B cell (primary cell): Measurements from ENCODE around the gene GNE. TPM values are rescaled to one million over a fixed set of nuclear protein-coding genes. Genes with fewer than 3 reads are reported as not detected.

Source experiments
- ATAC-seq: fragments of 200-7000 bp; cut with Tn5 transposase; one replicate; pipeline ENCODE4 v1.10.0; 2021; ENCODE audit warnings: low read depth, mild to moderate bottlenecking, moderate number of reproducible peaks, moderate library complexity
- CTCF ChIA-PET: fragments of 350-600 bp; sonication (Branson Sonifier 250); formaldehyde crosslinking; loops from one replicate; lab custom pipeline; 2021; ENCODE audit warnings: antibody characterized with exemption, inconsistent platforms; lab: Charles Lee
- POLR2A ChIA-PET: fragments of 350-600 bp; sonication (Branson Sonifier 250); formaldehyde crosslinking; loops from one replicate; lab custom pipeline; 2021; ENCODE audit warnings: antibody characterized with exemption; lab: Charles Lee
- DNase-seq: peaks from one replicate; pipeline ENCODE4 v3.0.0; 2013
- H2AFZ ChIP-seq: 2 replicates; pipeline ENCODE4 v1.6.1; 2012; ENCODE audit warnings: mild to moderate bottlenecking, low read depth, low read length; ENCODE audit not compliant: insufficient read depth, poor library complexity, severe bottlenecking
- H3K27ac ChIP-seq, 2 donors: 1 replicate in 1 of 2; 2 replicates in 1 of 2; pipeline ENCODE4 v1.5.1; 2012 to 2013; ENCODE audit warnings: low read length in 2 of 2, mild to moderate bottlenecking in 2 of 2, moderate library complexity in 1 of 2
- H3K27me3 ChIP-seq, 4 experiments: fragments of 200-600 bp in 1 of 4; sonication (generic) in 1 of 4; replicated peaks in 1 of 4; 1 replicate in 2 of 4; 2 replicates in 2 of 4; pipeline versions ENCODE4 v1.6.1 to v1.7.0; 2013 to 2016; ENCODE audit warnings: low read length in 3 of 4, mild to moderate bottlenecking in 2 of 4, mixed read lengths in 1 of 4, moderate library complexity in 1 of 4; ENCODE audit not compliant: insufficient read depth in 4 of 4, control insufficient read depth in 3 of 4; ENCODE audit errors: control extremely low read depth in 1 of 4
- H3K36me3 ChIP-seq, 2 experiments: replicated peaks in 1 of 2; 1 replicate in 1 of 2; 2 replicates in 1 of 2; pipeline versions ENCODE4 v1.6.1 to v1.7.1; 2013; ENCODE audit warnings: low read length in 1 of 2; ENCODE audit not compliant: insufficient read depth in 2 of 2, control insufficient read depth in 1 of 2; ENCODE audit errors: control extremely low read depth in 1 of 2, extremely low read depth in 1 of 2
- H3K4me1 ChIP-seq, 2 donors: fragments of 200-600 bp in 1 of 2; sonication (generic) in 1 of 2; 1 replicate in 1 of 2; 2 replicates in 1 of 2; pipeline versions ENCODE4 v1.5.1 to v1.6.1; 2013 to 2017; ENCODE audit warnings: low read length in 2 of 2; ENCODE audit not compliant: control insufficient read depth in 2 of 2, insufficient read depth in 2 of 2
- H3K4me2 ChIP-seq: replicated peaks from 2 replicates; pipeline ENCODE3; 2012; ENCODE audit warnings: mild to moderate bottlenecking, low read depth, low read length; ENCODE audit not compliant: poor library complexity, severe bottlenecking
- H3K4me3 ChIP-seq, 5 experiments: fragments of 200-600 bp in 1 of 5; sonication (generic) in 1 of 5; 1 replicate in 3 of 5; 2 replicates in 2 of 5; pipeline versions ENCODE4 v1.5.1 to v1.7.0; 2011 to 2016; ENCODE audit warnings: low read length in 4 of 5, mild to moderate bottlenecking in 4 of 5, low read depth in 2 of 5, control low read depth in 1 of 5, moderate library complexity in 1 of 5; ENCODE audit not compliant: insufficient read depth in 1 of 5; ENCODE audit errors: control extremely low read depth in 1 of 5, extremely low read depth in 1 of 5
- H3K79me2 ChIP-seq: fragments of 200-600 bp; sonication (generic); one replicate; pipeline ENCODE4 v1.6.0; 2016; ENCODE audit warnings: low read length; ENCODE audit not compliant: control insufficient read depth, insufficient read depth
- H3K9ac ChIP-seq: fragments of 200-600 bp; sonication (generic); 2 replicates; pipeline ENCODE4 v1.6.1; 2017; ENCODE audit warnings: mild to moderate bottlenecking, low read length, moderate library complexity
- H3K9me3 ChIP-seq, 3 donors: one replicate each; pipeline versions ENCODE4 v1.6.1 to v1.7.1; 2013; ENCODE audit warnings: low read length in 2 of 3; ENCODE audit not compliant: control insufficient read depth in 2 of 3, insufficient read depth in 1 of 3; ENCODE audit errors: control extremely low read depth in 1 of 3
- H4K20me1 ChIP-seq: 2 replicates; pipeline ENCODE4 v1.6.0; 2012; ENCODE audit warnings: mild to moderate bottlenecking, low read length; ENCODE audit not compliant: insufficient read depth, control insufficient read depth, poor library complexity, severe bottlenecking
- H3K27ac Mint-ChIP-seq: one replicate; pipeline ENCODE4 v1.8.0; 2021; ENCODE audit warnings: mixed read lengths
- H3K27me3 Mint-ChIP-seq: one replicate; pipeline ENCODE4 v1.8.0; 2021; ENCODE audit warnings: mixed read lengths
- H3K4me1 Mint-ChIP-seq: one replicate; pipeline ENCODE4 v1.8.0; 2021; ENCODE audit warnings: mixed read lengths
- H3K4me3 Mint-ChIP-seq: one replicate; pipeline ENCODE4 v1.8.0; 2021; ENCODE audit warnings: mixed read lengths
- H3K9me3 Mint-ChIP-seq: one replicate; pipeline ENCODE4 v1.8.0; 2022; ENCODE audit warnings: mixed read lengths; ENCODE audit not compliant: insufficient read depth
- CTCF ChIP-seq: fragments of 200-600 bp; IDR thresholded peaks from one replicate; pipeline ENCODE4 v1.8.0; 2022; ENCODE audit warnings: antibody characterized with exemption, mild to moderate bottlenecking
- EZH2 ChIP-seq: IDR thresholded peaks from 2 replicates; pipeline ENCODE4 v1.6.1; 2012; ENCODE audit warnings: borderline replicate concordance, low read depth, mild to moderate bottlenecking, moderate library complexity, low read length; ENCODE audit not compliant: insufficient read depth, poor library complexity, severe bottlenecking
- WGBS: methylation state at CpG from one replicate; pipeline ENCODE4 v1.1.5; 2013; ENCODE audit warnings: missing lambda C conversion rate; ENCODE audit not compliant: insufficient coverage; 5-methylcytosine and 5-hydroxymethylcytosine counted together
- intact Hi-C: fragments of 100-400 bp; cut with micrococcal nuclease; formaldehyde crosslinking; loops from one replicate; pipeline ENCODE4 v1.10.0; 2022
- polyA plus RNA-seq: library from polyadenylated mRNA; depleted of rRNA; stranded (reverse); fragments of >200 nt; gene quantifications from 2 replicates; pipeline ENCODE4 v1.2.3, GENCODE V29; 2012
- total RNA-seq, 2 donors: library from RNA; stranded (reverse); fragments of 120-200 nt in 1 of 2; gene quantifications; 1 replicate in 1 of 2; 2 replicates in 1 of 2; pipeline versions ENCODE4 v1.2.3 to v1.2.4, GENCODE V29; 2013 to 2022

GNE gene
- total and polyA plus RNA-seq, 2 donors (not counting 1 experiment from before 2014, with no cell fraction given), result 8.3 to 20.6 TPM

- ATAC-seq (no peak), DNase-seq (peak; percentile 35)
- Histone ChIP-seq H3K27me3 (no peaks in the 10 kb centered on the region), H3K27ac (peak overlapping the region; percentile 76 to 93), H3K4me1 (peaks cover 32 to 43% of the 10 kb centered on the region in 2 donors), H3K79me2 (peaks cover 42% of the 10 kb centered on the region), H4K20me1 (peaks cover 35% of the 10 kb centered on the region), H2AFZ (peak overlapping the region; percentile 83), H3K9ac (peak overlapping the region; percentile 89), H3K9me3 (no peaks in the 10 kb centered on the region), H3K36me3 (peaks cover 0 to 8% of the 10 kb centered on the region in 2 experiments), H3K4me3 (peak overlapping the region; percentile 66 to 96 (median 91)), H3K4me2 (peak overlapping the region; percentile 91)
- peak overlapping the region; percentile 66 for H3K27ac Mint-ChIP-seq
- H3K9me3 Mint-ChIP-seq, result no peaks in the 10 kb centered on the region
- no peak for TF ChIP-seq EZH2
- TF ChIP-seq CTCF, result no peak
- no peaks in the 10 kb centered on the region for H3K27me3 Mint-ChIP-seq
- intact Hi-C loops, result loop anchor here (1.0 to 5.0 kb wide), 10 partner anchors 24 to 458 kb away; partner anchors contain the start of genes CREB3, GLIPR2, GNE and RNF38
- CTCF ChIA-PET, result interaction anchor here (0.7 to 7.1 kb wide), 16 partner anchors 9 to 539 kb away, joined by 3 to 44 read pairs (median 4); partner anchors contain the start of genes CCIN and GLIPR2
- peak overlapping the region; percentile 91 for H3K4me3 Mint-ChIP-seq
- POLR2A ChIA-PET, result interaction anchor here (0.6 to 1.6 kb wide), 5 partner anchors 23 to 1110 kb away, joined by 3 to 11 read pairs (median 6); partner anchors contain the start of genes GLIPR2 and RECK
- H3K4me1 Mint-ChIP-seq, result peaks cover 51% of the 10 kb centered on the region
- 10% methylated on average over 3 of the region's 9 CpGs for WGBS
Observed at GRCh38 chr9:36189976-36190375, 68.3 kb downstream of the GNE start.

GRCh38 chr9:36188212-36188611 lies 70.0 kb downstream of the GNE start:
- no peak overlapping the region for H2AFZ ChIP-seq
- ATAC-seq (no peak), DNase-seq (no peak)
- TF ChIP-seq EZH2 (no peak), CTCF (no peak)
- H3K27ac Mint-ChIP-seq, result no peak overlapping the region
- peaks cover 24% of the 10 kb centered on the region for H3K79me2 ChIP-seq
- no peaks in the 10 kb centered on the region for H3K36me3 ChIP-seq
- POLR2A ChIA-PET, result no interaction called here
- intact Hi-C loops, result no loop called here
- H3K27ac ChIP-seq, result no peak overlapping the region
- H3K4me2 ChIP-seq, result no peak overlapping the region
- H3K4me1 ChIP-seq, result peaks cover 26 to 31% of the 10 kb centered on the region in 2 donors
- CTCF ChIA-PET, result interaction anchor here (7.1 kb wide), 1 partner anchor 20 kb away, joined by 44 read pairs; the partner anchor contains the start of gene CCIN
- no peaks in the 10 kb centered on the region for H3K27me3 Mint-ChIP-seq
- peaks cover 17% of the 10 kb centered on the region for H4K20me1 ChIP-seq
- no peak overlapping the region for H3K4me3 ChIP-seq
- H3K9ac ChIP-seq, result no peak overlapping the region
- no peaks in the 10 kb centered on the region for H3K27me3 ChIP-seq
- H3K4me1 Mint-ChIP-seq, result peaks cover 35% of the 10 kb centered on the region
- no peaks in the 10 kb centered on the region for H3K9me3 ChIP-seq
- H3K4me3 Mint-ChIP-seq, result no peak overlapping the region
- no peaks in the 10 kb centered on the region for H3K9me3 Mint-ChIP-seq
- 100% methylated on average over 4 of the region's 5 CpGs for WGBS
